GM18951 (cell line): ENCODE results near the gene ATP5PB.

Experiments
- POLR2A ChIP-seq: IDR thresholded peaks from 4 replicates; pipeline ENCODE4 v1.6.1; 2011; ENCODE audit warnings: mild to moderate bottlenecking; ENCODE audit not compliant: insufficient read length, insufficient read depth; ENCODE audit errors: extremely low read depth
- in situ Hi-C: fragments of 300-500 bp; cut with MboI; formaldehyde crosslinking; loops from one replicate; pipeline ENCODE4 v1.12.0; 2022; ENCODE audit warnings: low sequenced_read_pairs, mixed read lengths, inconsistent platforms; ENCODE audit not compliant: unreplicated experiment

ATP5PB gene

DNA sequence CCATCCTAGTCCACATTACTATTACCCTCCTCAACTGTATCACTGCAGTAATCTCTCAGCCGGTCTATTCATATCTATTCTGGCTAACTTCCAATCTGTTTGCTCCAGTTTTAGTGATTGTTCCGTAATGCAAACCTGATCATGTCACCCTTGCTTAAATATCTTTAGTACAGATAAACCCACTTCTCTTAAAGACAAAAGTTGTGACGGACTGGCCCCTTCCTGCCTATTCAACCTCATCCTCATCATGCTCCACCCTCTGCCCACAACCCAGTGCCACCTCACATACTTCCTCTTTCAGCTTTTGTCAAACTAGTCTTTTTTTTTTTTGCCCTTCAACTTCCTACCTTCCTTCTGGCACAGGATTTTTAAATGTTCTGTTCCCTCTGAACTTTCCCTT lies 21.7 kb downstream of the ATP5PB start:
- TF ChIP-seq POLR2A, result no peak
- in situ Hi-C loops, result loop anchor here (10.0 kb wide), 1 partner anchor 284 kb away; the partner anchor contains the start of gene DDX20

DNA sequence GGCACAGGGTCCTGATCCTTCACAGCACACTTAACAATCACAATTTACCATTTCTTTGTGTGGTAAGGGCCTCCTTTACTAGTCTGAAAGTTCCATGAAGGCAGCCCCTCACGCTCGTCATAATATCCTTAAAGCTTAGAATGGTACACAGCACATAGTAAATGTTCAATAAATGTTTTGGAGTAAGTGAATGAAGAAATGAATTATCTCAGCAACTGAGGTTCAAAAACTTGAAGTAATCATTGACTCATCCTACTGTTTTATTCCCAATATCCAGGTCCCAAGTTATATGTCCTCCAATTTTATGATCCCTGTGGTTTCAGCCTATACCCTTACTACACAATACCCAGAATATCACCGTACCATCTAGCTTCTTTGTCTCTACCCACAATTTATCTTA lies 22.3 kb downstream of the ATP5PB start:
- in situ Hi-C loops, result loop anchor here (10.0 kb wide), 1 partner anchor 283 kb away; the partner anchor contains the start of gene DDX20
- TF ChIP-seq POLR2A, result no peak

DNA sequence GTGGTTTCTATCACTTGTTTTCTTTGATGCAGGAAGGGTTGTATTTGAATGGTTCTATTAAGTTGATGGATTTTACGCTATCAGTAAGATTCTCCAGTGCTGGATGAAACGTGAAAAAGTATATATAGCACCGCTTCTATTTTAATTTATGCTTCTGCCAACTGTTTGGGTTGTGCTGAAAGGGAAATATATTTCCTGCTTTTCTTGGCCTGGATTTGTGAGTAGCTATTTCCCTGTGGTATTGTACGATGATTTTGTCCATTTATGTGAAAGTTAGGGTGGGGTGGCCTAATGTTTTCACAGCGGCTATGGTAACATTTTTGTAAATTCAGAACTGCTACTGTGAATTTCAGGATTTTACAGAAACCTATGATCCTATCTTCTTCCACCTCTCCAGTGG lies 24.8 kb downstream of the ATP5PB start:
- in situ Hi-C loops, result loop anchor here (10.0 kb wide), 1 partner anchor 281 kb away; the partner anchor contains the start of gene DDX20
- TF ChIP-seq POLR2A, result no peak

DNA sequence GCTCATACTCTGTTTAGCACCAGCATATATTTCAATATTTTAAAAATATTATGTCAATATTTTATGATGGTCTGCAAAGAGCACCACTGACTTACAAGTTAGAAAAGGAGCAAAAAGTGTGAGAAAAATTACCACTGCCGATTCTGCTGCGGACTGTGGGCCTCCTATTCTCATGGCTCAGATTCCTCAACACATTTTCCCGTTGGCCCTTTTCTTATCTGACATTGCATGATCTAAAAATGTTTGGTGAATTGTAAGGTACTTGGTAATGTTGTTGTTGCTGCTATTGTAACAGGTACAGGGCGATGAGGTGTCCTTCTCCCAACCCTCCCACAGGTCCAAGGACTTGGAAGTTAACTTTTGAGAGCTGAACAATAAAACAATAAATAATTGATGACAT lies 25.3 kb downstream of the ATP5PB start:
- no peak for TF ChIP-seq POLR2A
- in situ Hi-C loops, result loop anchor here (10.0 kb wide), 1 partner anchor 280 kb away; the partner anchor contains the start of gene DDX20

DNA sequence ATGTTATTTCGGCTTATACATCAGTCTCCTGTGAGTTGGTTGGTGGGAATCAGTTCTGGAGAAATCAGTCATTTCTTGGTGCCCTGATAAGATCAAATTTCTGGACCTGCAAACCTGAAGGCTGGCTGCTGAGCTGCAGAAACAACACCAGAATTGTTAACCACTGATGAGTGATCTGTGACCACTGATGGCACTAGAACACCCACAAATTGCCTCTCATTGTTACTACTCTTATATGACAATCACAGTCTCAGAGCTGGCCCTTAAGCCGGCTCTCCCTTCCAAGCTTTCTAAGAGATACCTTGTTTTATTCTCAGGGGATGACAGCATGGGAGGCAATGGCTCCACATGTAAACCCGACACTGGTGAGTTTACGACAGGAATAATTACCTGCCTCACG lies 26.4 kb downstream of the ATP5PB start:
- in situ Hi-C loops, result loop anchor here (10.0 to 25.0 kb wide), 2 partner anchors 279 to 887 kb away; partner anchors contain the start of gene DDX20
- TF ChIP-seq POLR2A, result no peak

DNA sequence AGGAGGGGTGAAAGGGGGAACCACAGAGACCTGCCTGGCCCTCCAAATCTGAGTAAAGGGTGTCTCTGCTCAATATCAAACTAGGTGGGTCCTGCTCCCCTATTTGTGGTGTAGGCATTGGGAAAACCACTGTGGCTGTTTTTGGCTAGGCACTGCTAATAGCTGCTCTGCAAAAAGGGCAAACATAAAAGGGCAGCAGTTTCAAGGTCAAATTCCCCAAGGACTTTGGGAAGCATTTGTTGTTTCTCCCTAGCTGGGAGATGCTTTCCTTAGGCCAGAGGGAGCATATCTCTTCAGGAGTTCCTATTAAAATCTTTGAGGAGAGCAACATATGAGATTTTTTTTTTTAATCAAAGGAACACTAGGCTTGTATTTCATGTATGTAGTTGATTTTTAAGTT lies 26.9 kb downstream of the ATP5PB start:
- no peak for TF ChIP-seq POLR2A

DNA sequence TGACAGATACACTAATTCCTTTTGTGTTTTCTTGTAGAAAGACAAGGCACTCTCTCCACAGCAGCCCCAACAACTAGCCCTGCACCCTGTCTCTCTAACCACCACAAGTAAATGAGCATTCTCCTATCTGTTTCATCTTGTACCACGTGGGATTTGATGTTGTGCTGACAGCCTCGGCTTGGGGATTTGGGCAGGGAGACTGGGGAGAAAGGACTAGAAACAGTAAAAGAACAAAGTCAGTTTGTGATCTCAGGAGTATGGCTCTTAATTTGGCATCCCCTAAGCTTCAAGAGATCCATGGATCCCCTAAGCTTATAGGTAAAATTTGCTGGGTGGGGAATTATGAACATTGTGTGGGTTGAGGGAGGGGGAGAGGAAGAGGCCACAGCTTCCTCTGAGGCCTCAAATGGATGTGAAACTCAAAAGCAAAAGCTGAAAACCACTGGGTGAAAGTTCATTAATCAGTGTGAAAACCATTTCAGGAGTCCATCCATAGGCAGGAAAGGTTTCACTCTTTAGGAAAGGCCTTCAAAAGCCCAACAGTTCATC lies 27.6 kb downstream of the ATP5PB start:
- in situ Hi-C loops, result loop anchor here (10.0 to 25.0 kb wide), 2 partner anchors 278 to 885 kb away; partner anchors contain the start of gene DDX20
- no peak for TF ChIP-seq POLR2A

More for the DNA sequence above, 26.9 kb downstream of the ATP5PB start:
- in situ Hi-C loops, result loop anchor here (10.0 to 25.0 kb wide), 2 partner anchors 279 to 886 kb away; partner anchors contain the start of gene DDX20

DNA sequence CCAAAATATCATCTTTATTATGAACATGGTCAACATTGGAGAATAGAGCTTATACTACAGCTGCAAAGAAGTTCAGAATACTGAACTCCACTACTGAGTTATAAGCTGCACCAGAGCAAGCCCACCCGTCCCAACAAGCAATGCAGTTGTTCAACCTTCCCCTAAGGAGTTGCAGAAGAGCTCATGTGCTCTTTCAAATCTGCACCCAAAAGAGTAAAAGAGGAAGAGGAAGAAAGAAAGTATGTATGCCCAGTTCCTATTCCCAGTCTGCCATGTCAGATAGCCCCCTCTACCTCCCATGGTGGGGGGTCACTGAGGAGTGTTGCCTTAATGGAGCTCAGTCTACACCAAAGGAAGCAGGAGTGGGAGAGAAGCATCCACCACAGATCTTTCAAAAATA lies 31.4 kb downstream of the ATP5PB start:
- in situ Hi-C loops, result loop anchor here (25.0 kb wide), 1 partner anchor 882 kb away; no protein-coding TSS in a partner anchor
- TF ChIP-seq POLR2A, result no peak

DNA sequence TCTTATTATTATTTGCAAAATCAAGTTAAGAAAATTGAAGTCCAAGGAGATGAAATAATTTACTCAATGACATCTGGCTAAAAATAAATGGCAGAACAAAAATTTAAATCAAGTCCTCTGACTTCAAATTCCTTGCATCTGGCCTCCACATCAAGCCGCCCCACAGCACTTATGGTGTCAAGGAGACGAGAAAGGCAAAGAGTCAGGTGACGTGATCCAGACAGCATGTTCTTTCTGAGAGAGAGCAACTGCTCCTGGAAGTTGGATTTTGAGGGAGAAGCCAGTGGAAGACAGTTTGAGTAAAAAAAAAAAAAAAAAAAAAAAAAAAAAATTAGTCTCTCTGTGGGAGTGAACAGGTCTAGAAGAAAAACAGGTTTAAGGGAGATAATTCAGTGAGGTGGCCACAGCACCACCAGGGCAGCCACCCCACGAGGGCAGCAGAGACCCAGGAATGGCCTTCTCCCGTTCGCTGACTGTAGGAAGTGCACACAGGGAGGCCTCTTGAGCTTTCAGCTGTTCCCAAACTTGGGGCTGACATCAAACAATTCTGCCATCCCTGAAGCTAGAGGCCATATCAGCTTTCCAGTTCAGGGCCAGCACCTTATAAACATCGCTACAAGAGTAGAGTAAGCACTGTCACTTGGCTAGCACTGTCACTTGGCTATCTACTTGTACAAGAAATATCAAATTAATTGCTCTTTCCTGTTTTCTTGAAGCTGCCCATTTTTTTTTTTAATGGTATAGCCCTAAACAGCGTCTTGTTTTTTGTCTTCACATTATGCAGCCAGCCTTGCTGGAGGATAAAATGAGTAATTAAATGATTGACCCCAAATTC lies 32.3 kb downstream of the ATP5PB start:
- in situ Hi-C loops, result loop anchor here (25.0 kb wide), 1 partner anchor 881 kb away; no protein-coding TSS in a partner anchor
- no peak for TF ChIP-seq POLR2A

DNA sequence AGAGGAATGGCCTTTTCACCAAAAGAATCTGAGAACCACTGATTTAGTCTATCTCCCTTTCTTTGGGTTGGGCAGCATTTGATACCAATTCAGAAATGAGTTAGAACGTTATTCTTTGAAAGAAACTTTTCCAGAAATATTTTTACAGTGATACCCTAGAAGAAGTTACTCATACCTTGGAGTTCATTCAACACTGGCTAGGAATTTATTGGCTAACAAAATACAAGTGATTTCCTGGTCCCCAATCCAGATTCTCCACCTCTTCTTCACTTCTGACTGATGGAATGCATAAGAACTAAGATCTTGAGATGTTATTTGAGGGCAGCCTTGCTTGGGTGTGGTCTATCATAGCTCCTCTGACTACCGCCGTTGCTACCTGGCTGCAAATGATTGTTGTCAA lies 33.9 kb downstream of the ATP5PB start:
- TF ChIP-seq POLR2A, result no peak
- in situ Hi-C loops, result loop anchor here (25.0 kb wide), 1 partner anchor 879 kb away; no protein-coding TSS in a partner anchor

DNA sequence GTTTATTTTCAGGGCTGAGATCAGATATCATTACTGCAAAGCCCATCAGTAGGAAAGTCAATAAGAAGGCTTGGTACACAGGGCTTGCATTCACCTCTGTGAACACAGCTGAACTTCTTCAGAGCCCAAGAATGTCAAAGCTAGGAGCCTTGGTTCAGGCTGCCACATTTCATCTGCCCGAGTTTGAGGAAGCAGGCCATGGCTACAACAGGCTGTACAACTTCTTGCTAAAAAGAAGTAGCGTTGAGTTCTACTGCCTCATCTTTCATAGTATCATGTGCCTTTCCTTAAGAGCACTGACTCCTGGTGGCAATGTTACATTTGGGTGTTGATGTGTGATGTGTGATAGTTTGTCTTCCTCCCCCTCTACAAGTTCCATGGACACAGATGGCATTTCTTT lies 34.6 kb downstream of the ATP5PB start:
- in situ Hi-C loops, result loop anchor here (25.0 kb wide), 1 partner anchor 878 kb away; no protein-coding TSS in a partner anchor
- TF ChIP-seq POLR2A, result no peak

DNA sequence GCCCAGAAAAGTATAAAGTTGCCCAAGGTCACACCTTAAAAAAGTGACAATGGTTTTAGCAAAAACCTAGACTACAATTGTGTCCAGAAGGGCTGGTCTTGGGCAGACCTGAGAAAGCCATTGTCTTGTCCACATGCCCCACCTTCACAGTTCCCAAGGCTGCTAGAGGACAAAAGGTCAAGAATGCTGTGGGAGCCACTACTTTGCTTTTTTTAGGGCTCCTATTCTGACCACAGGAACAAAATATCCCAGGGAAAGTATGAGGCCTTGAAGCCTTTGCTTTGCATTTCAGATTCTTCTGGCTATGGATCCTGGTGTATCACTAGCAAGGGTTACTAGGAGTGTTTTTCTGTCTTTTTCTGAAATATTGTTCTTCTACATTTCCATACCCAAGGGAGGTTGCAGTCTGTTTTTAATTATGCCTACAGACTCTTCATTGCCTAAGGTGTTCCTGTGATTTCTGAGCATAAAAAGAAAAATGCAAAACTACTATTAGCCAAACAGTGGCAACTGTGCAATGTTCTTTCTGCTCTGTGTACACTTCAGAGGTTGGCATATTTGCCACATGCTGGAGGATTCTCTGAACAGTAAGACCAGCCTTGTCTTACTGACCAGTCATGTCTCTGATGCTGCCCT lies 35.2 kb downstream of the ATP5PB start:
- no peak for TF ChIP-seq POLR2A
- in situ Hi-C loops, result loop anchor here (25.0 kb wide), 1 partner anchor 878 kb away; no protein-coding TSS in a partner anchor

DNA sequence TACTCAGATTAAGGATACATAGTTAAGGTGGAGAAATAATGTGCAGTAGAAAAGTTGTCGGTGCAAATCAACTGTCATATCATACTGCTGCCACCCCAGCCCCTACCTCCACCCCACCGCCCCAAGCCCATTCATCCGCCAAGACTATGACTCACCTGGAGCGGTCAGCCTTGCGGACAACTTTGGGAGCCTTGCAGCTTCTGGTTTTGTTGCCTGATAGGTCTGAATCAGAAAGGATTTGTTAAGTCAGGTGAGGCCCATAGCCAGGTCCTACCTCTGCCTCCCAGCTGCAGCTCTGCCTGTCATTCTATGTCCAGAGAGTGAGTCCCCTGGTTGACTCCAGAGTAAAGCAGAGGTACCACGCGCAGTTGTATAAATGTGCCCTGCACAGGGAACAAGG lies 37.2 kb downstream of the ATP5PB start:
- TF ChIP-seq POLR2A, result no peak
- in situ Hi-C loops, result loop anchor here (25.0 kb wide), 1 partner anchor 876 kb away; no protein-coding TSS in a partner anchor
